GM21367 (cell line): ENCODE results near the gene GDPD3.

Experiments used
- ATAC-seq: cut with Tn5 transposase; IDR thresholded peaks from one replicate; pipeline ENCODE4 v1.9.1; 2021; ENCODE audit not compliant: unreplicated experiment

GDPD3 gene

DNA sequence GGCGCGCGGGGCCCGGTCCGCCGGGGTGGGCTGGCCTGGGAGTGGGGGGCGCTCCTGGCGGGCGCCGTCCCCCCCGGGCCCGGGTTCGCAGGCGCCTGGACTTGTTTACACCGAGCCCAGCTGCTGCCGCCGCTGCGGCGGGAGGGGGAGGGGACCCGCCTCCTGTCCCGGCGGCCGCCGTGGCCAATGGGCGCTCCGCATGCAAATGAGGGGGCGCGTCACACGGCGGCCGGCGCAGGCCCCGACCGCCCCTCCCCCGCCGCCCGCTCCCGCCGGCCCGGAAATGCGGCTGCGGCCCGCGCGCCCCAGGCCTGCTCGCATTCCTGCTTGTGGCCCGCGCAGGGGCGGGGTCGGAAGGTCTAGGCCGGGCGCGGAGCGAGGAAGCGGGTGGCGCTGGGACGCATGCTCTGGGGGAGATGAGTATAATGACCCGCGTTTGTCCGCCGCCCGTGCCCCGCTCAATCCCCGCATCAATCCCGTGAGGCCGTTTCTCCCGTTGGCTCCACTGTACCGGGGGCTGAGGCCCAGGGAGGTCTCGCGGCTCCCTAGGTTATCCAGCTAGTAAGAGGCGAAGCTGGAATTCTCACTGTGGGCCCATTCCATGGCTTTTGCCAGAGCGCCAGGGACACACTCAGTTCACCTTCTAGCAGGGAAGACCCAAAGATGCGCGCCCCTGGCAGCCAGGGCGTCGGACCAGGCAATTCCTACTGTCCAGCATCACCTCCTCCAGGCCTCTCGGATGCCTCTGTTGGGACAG, 17.1 kb downstream of the GDPD3 start, which contains the start of gene YPEL3:
TSS of gene YPEL3 (minus strand) at position 109 of the 757 bp plus-strand sequence. CDS start 731 bp downstream, outside the sequence.
- peak; percentile 36 for ATAC-seq

DNA sequence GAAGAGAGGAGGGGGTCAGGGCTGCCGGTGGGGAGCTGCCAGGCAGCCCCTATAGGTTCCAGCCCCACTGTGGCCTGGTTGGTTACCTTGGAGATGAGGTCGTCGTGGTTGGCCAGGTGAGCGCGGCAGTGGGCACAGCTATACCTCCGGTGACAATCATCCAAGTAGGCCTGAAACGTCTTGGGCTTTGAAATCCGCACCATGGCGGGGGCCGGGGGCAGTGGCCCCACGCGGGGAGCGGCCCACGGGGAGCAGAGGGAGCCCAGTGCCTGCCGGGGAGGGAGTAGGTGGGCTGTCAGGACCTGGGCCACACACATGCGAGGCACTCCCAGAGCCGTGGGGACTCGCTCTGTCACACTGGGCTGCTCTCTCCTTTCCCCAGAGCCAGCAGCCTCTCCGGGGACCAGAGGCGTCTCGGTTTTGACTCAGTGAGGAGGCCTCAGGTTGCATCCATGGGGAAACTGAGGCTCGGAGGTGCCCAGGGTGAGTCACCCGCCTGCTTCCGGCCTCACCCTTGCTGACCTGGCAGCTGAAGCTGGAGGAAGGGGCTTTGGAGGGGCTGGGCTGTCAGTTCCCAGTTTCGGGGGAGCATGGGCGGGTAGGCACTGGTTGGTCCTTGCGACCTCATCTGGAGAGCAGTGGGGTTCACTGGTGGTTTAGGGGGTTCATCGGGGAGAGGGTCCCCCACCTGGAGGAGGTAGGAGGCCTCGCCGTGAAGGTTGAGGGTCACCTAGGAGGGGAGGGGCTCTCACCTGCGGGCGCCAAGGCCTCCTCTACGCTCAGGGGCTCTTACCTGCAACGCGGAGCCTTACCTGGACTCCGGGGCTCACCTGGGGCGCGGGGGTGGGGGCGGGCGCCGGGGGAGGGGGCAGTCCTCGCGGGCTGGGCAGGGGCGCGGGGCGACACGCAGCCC, 17.9 kb downstream of the GDPD3 start:
- no peak for ATAC-seq

DNA sequence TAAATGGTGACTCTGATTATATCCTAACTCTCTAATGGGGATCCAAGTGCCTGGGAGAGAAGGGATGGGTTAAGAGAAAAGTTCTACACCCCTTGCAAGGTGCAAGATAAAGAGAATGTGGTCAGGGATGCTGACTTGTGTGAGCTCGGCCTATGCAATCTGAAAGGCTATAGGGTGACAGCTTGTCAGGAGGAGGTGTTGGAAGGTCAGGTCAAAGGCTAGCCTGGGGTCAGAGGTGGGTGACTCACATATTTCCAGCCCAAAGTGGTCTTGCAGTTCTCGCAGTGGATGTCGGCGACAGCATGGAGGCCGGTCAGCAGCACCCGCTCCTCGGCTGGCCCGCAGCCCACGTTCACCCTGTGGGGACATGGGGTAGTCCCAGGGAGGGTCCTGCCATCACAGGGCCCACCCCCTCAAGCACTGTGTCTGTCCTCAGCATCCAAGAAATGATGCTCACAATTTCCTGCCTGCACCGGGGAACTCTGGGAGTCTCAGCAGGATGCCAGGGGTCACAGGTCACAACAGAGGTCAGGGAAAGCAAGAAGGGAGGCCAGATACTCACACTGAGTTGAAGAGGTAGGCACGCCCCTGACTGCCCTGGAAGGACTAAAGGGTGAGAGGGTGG, 18.7 kb downstream of the GDPD3 start:
- ATAC-seq = no peak

DNA sequence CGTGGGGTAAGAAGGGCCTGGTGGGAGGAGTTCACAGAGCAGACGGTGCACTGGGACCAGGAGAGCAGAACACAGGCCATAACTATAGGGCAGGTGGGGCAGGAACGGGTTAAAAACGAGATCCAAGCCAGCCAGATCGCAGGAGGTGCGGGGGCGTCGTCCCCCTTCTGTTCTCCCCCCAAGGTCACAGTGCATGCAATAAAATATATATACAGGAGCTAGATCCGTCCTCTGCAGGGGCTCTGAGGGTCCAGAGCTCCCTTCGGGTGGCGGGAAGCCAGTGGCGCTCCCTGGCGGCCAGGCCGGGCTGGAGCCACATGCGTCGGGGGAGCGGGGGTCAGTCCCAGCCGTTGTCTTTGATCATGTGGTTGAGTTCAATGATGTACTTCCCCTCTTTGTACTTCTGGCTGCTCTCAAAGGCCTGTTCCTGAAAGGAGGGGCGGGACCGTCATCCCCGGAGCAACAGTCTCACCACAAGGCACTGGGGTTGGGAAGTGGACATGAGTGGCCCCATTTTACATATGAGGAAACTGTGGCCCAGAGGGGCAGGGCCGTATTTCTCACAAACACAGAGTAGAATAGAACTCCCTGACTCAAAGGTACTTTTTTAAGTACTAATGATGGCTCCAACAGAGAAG, 20.8 kb downstream of the GDPD3 start:
- ATAC-seq = peak; percentile 30

DNA sequence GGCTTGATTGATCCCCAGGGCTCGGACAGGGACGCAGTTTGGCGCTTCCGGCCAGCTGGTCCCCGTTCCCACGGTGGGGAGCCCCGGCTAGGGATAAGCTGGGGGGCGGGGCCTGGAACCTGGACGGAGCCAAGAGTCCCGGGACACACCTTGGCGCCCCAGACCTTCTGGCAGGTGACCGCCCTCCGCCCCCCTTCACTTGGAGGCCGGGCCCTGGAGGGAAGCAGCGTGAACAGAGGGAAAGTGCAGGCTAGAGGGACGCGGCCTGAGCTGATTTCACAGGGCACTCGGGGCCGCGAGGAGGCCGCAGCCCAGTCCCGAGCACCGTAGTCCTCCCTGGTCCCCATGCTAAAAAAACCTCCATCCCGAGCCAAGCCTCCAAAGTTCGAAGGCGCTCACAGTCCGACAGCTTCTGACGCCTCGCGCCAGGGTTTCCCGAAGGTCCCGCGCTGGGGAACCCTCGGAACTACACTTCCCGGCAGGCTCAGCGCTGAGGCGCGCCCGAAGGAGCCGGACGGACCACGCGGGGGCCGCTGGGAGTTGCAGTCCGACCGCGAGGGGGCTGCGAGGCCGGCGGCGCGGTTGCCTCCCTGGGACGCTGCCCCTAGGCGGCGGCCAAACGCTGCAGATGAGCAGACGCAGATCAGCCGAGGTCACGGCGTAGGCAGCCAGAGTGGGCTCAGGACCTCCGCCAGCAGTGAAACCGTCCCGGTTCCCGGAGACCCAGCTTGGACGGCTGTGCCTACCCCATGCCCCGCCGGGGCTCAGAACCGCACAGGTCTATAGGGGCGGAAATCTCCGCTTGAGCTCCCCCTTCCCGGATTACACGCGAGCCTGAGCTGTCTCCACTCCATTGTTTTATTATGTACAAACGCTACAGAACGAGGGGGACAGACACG, 21.6 kb downstream of the GDPD3 start, which contains the start of gene TBX6:
TSS of gene TBX6 (minus strand) at position 451 of the 899 bp plus-strand sequence. CDS start 731 bp downstream, outside the sequence.
- ATAC-seq = peak; percentile 62

DNA sequence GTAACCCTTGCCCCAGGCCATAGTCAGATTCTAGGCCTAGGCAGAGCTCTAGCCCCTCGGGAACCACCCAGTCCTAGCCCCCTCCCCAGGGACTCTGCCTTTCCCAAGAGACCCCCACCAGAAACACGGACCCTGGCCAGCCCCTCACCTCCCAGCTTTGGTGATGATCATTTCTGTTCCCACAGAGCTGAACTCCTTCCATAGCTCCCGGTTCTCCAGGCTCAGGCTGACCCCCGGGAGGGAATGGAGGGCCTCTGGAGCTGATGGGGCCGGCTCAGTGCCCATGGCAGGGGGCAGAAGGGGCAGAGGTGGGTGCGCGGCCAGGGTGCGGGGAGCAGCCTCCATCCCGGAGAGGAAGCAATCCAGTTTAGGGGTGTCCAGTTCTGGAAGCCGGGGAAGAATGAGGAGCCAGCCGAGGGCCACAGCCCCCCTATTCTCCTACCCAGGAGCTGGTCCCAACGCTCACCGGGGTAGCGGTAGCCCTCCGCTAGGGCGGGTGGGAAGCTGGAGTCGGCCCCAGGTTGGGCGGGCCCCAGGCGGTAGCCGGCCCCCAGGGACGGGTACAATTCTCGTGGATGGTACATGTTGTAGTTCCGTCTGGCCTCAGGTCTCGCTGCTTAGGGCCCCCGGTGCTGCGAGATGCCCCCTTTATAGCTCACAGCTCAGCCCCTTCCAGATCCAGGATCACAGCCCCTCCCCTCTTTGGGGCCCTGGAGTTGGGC, 22.6 kb downstream of the GDPD3 start:
- ATAC-seq = no peak

DNA sequence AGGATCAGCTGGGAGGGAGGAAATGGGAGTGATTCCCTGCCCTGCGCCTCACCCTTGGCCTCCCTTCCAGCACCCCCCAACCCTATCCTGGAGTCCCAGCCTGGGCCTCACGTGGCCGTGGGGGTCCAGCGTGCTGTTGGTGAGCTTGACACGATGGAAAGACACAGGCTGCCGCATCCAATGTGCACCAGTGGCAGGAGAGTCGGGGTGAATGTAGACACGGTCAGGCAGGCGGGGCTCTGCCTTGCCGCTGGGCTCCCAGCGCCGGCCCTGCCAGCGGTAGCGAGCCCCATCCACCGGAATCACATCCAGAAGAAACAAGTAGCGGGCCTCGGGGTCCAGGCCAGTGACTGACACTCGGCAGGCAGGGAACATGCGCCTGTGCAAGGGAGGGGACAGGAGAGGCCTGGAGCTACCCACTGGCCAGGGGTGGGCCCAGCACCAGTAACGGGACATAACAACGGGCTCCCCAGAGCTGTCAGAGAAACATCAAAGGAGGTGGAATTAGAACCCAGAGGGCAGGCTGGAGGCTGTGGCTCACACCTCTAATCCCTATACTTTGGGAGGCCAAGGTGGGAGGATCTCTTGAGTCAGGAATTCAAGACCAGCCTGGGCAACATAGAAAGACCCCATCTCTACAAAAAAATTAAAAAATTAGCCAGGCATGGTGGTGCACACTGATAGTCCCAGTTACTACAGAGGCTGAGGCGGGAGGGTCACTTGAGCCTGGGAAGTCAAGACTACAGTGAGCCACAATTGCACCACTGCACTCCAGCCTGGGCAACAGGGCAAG, 24.3 kb downstream of the GDPD3 start:
- no peak for ATAC-seq

DNA sequence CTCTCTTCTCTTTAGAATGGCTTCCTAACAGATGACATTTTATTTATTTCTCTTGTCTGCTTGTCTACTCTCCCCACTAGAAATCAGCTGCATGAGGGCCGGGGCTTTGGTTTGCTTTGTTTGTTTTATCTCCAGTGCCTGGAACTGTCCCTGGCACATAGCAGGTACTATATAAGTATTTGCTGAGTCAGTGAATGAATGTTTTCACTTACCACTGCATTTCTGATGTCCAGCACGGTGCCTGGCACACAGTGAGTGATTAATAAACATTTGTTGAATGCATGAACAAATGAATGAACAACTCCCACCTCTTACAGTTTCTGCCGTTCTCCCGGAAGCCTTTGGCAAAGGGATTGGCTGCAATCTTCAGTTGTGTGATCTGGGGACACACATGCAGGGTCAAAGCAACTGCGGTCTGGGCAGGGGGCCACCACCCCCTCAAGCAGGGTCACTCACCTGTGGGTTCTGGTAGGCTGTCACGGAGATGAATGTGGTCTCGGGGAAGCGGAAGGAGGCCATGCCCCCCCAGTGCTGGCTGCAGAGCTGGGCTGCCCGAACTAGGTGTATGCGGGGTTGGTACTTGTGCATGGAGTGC, 25.0 kb downstream of the GDPD3 start:
- ATAC-seq = no peak

DNA sequence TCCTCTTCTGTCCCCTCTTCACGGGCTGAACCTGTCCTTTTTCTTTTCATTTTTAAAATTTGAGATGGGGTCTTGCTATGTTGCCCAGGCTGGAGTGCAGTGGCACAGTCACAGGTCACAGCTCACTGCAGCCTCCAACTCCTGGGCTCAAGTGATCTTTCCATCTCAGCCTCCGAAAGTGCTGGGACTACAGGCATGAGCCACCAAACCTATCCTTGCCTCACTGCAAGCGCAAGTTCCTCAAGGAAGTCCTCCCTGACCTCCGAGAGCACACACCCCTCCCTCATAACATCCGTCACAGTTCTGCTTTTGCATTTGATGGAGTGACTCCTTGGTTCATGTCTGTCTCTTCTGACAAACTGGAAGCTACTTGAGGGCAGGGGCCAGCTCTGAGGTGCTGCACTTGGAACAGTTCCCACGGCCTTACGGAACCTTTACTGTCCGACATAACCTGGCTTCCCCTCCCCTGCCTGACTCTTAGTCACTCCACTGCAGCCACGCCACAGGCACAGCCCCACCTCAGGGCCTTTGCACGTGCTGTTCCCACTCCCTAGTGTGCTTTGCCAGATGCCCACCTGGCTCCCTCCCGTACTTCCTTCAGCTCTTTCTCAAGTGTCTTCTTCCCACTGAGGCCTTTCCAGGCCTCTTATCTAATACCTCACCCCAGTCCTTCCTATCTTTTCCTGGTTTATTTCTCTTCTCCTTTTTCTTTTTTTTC, 26.0 kb downstream of the GDPD3 start:
- no peak for ATAC-seq

DNA sequence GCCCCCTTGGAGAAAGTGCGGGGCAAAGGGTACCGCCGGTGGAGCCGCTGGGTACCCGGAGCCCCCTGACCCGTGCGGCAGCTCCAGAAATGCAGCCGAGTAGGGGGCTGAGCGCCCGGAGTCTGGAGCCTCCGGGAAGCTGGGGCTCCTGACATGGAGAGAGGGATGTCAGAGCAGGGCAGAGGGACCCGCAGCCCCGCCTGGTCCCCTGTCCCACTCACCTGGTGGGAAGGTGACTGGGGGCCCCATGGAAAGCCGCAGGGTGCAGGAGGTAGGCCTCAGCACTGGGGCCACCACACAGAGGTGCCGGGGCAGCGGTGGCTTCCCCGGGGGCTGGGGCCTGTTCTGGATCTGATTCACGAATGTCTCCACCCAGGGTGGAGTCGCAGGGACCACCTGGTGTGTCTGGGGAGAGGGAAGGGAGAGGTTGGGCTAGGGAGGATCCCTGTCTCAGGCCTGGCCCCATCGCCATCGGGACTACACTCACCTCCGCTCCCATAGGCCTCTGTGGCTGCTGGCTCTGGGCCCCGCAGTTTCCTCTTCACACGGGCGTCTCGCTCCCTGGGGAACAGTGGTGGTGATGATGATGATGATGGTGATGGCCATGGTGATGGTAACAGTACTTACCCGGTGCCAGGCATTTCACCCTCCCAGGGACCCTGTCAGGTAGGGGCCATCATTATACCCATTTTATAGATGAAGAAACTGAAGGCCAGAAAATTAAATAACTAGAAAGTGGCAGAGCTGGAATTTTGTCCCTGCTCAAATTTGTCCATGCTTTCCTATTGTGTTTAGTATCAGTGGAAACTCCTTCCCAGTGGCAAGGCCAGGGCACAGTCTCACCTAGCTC, 26.8 kb downstream of the GDPD3 start:
- ATAC-seq = no peak

DNA sequence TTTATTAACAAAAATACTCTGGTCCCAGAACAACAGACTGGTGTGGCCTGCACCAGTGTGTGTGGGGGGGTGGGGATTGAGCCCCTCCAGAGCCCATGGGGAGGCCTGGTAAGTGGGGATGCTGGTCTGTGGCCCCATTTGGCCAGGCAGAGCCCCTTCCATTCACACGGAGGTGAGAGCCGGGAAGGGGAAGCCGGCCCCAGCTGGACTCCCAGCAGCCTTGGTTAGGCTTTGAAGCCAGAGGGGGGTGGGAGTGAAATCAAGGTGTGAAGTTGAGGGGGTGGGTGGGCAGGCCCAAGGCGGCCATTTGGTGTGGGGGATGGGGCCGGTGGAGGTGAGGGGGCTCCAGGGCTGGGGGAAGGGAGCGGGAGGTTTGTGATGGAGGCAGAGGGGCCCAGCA, 27.5 kb downstream of the GDPD3 start:
- no peak for ATAC-seq

DNA sequence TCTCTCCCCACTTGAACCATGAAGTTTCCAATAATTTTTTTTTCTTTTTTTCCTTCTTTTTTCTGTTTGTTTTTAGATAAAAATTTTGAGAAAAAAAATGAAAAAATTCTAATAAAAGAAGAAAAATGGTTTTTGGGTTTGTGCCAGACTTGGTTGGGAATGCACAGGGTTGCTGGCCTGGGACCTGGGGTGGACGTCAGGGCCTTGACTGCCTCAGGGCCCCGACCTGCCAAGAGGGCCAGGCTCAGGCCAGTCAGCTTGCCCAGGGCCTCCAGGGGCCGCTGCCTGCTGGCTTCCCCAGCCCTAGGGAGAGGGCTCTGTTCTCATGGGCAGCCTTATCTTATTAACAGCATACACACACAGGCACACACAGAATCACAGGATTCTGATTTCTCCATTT, 28.1 kb downstream of the GDPD3 start:
- no peak for ATAC-seq

DNA sequence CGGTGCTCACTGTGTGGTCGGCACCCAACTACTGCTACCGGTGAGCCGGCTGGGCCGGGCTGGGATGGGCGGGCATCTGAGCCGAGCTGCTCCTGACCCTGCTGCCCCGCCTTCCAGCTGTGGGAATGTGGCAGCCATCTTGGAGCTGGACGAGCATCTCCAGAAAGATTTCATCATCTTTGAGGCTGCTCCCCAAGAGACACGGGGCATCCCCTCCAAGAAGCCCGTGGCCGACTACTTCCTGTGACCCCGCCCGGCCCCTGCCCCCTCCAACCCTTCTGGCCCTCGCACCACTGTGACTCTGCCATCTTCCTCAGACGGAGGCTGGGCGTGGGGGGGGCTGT, 28.5 kb downstream of the GDPD3 start:
- no peak for ATAC-seq

DNA sequence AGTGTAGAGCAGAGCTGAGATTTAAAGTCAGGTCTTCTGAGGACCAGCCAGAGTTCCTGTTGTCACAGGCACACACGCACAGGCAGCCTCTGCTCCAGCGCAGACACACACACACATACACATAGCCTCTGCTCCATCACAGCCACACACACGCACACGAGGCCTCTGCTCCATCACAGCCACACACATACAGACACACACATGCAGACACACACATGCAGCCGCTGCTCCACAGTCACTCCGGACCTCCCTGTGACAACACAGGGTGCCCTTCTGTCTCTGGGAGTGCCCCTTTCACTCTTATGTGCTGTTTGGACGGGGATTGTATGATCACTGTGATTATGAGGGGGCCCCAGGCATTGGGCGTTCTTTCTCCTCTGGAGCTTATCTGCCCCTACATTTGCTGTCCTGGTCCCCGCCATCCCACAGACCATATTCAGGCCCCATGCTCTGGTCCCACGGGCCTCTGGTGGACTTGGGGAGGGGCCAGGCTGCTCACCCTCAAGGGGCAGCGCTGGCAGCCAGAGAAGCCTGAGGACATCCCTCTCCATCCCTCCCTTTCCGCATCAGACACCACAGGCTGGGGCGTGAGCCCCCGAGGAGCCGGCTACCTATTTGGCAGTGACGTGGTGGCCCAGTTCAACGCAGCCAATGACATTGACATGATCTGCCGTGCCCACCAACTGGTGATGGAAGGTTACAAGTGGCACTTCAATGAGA, 29.1 kb downstream of the GDPD3 start:
- no peak for ATAC-seq

DNA sequence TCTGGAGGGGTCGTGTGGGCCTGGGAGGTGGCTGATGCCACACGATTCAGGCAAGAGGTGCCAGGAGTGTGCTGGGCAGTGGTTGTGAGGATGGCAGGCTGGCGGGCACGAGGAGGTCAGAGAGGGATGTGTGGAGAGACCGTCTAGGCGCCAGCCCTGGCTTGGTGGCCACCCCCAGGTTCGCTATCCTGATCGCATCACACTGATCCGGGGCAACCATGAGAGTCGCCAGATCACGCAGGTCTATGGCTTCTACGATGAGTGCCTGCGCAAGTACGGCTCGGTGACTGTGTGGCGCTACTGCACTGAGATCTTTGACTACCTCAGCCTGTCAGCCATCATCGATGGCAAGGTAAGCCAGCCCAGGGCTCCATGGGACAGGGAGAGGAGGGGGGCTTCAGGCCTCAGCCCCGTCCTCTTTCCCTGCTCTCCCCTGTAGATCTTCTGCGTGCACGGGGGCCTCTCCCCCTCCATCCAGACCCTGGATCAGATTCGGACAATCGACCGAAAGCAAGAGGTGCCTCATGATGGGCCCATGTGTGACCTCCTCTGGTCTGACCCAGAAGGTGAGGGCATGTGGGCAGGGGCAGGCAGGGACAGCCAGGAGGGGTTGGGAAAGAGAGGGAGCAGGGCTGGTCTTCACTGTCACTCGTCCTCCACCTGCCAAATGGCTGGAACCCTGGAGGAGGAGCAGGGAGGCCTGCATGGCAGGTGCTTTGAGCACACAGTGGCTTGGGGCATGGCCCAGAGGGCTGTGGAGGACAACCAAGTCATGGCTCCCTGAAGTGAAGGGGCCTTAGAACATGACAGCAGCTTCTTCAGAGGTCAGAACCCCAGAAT, 29.9 kb downstream of the GDPD3 start:
- ATAC-seq = no peak
